Panc1 (cell line): ENCODE results near the gene PDLIM4.

Source experiments
- CTCF ChIP-seq: fragments of 450-650 bp; IDR thresholded peaks from 2 replicates; pipeline ENCODE4 v1.5.1; 2017; ENCODE audit warnings: mild to moderate bottlenecking
- POLR2AphosphoS5 ChIP-seq: IDR thresholded peaks from 2 replicates; pipeline ENCODE4 v1.6.1; 2012; ENCODE audit warnings: mild to moderate bottlenecking, low read depth, low read length, moderate library complexity
- REST ChIP-seq, 2 experiments: IDR thresholded peaks; 2 replicates each; pipeline ENCODE4 v1.6.1; 2011 to 2012; ENCODE audit warnings: low read depth in 2 of 2, control low read depth in 1 of 2, low read length in 1 of 2, mild to moderate bottlenecking in 1 of 2, moderate library complexity in 1 of 2; ENCODE audit not compliant: insufficient read depth in 1 of 2
- TCF7L2 ChIP-seq: IDR thresholded peaks from 2 replicates; pipeline ENCODE4 v1.6.1; 2011; ENCODE audit warnings: mild to moderate bottlenecking, low read depth, low read length, inconsistent platforms

GRCh38 chr5:132309679-132310078, 52.2 kb downstream of the PDLIM4 start:
- TF ChIP-seq CTCF (no peak), REST (IDR thresholded peaks at IDR 0.05; ENCODE audit: insufficient read depth in 1 of 2, low read depth in 2 of 2, low read length in 1 of 2) (no peak), POLR2AphosphoS5 (no peak), TCF7L2 (no peak)
